H9 (cell line): ENCODE results near the gene PLEKHG5. TPM values are rescaled to one million over a fixed set of nuclear protein-coding genes. Genes with fewer than 3 reads are reported as not detected.
A peak's percentile ranks its signal among the peaks of the same experiment; 100 is the strongest.

ENCODE experiments used
- DNase-seq: peaks from one replicate; pipeline ENCODE4 v3.0.0-alpha.2; 2017
- H2AFZ ChIP-seq: one replicate; pipeline ENCODE4 v1.6.1; 2013; ENCODE audit warnings: mild to moderate bottlenecking, low read length, control low read depth, moderate library complexity
- H2AK5ac ChIP-seq: 2 replicates; pipeline ENCODE4 v1.6.1; 2013; ENCODE audit warnings: low read length, control low read depth, mixed read lengths; ENCODE audit not compliant: insufficient read length
- H2BK120ac ChIP-seq: one replicate; pipeline ENCODE4 v1.6.1; 2013; ENCODE audit warnings: low read depth, mild to moderate bottlenecking, low read length, control low read depth, inconsistent platforms; ENCODE audit not compliant: poor library complexity, severe bottlenecking
- H2BK12ac ChIP-seq: 2 replicates; pipeline ENCODE4 v1.6.1; 2013; ENCODE audit warnings: low read length, control low read depth, mixed read lengths, low read depth; ENCODE audit not compliant: insufficient read length
- H2BK15ac ChIP-seq: 2 replicates; pipeline ENCODE4 v1.6.1; 2013; ENCODE audit warnings: low read depth, low read length, control low read depth
- H2BK20ac ChIP-seq: one replicate; pipeline ENCODE4 v1.6.1; 2013; ENCODE audit warnings: low read depth, mild to moderate bottlenecking, low read length, control low read depth, inconsistent platforms; ENCODE audit not compliant: poor library complexity, severe bottlenecking
- H2BK5ac ChIP-seq: 2 replicates; pipeline ENCODE4 v1.6.1; 2013; ENCODE audit warnings: low read length, control low read depth, mixed read lengths; ENCODE audit not compliant: insufficient read length
- H3K14ac ChIP-seq: 2 replicates; pipeline ENCODE4 v1.6.1; 2013; ENCODE audit warnings: low read length, control low read depth; ENCODE audit not compliant: insufficient read depth
- H3K18ac ChIP-seq: 2 replicates; pipeline ENCODE4 v1.6.1; 2013; ENCODE audit warnings: low read depth, mild to moderate bottlenecking, mixed read lengths, low read length, control low read depth; ENCODE audit not compliant: insufficient read length
- H3K23ac ChIP-seq: 2 replicates; pipeline ENCODE4 v1.6.1; 2013; ENCODE audit warnings: low read length, control low read depth, mixed read lengths, low read depth; ENCODE audit not compliant: insufficient read length
- H3K23me2 ChIP-seq: 2 replicates; pipeline ENCODE4 v1.6.1; 2013; ENCODE audit warnings: low read depth, mild to moderate bottlenecking, mixed read lengths, low read length, control low read depth; ENCODE audit not compliant: insufficient read length, poor library complexity, severe bottlenecking
- H3K27ac ChIP-seq: 2 replicates; pipeline ENCODE4 v1.5.1; 2013; ENCODE audit warnings: low read length, control low read depth, mixed read lengths, low read depth; ENCODE audit not compliant: insufficient read length
- H3K27me3 ChIP-seq: 2 replicates; pipeline ENCODE4 v1.6.1; 2013; ENCODE audit warnings: low read length, control low read depth, inconsistent platforms; ENCODE audit not compliant: insufficient read depth
- H3K4ac ChIP-seq: 2 replicates; pipeline ENCODE4 v1.6.1; 2013; ENCODE audit warnings: low read depth, mild to moderate bottlenecking, control low read depth, inconsistent platforms, low read length, moderate library complexity
- H3K4me1 ChIP-seq: 2 replicates; pipeline ENCODE4 v1.6.1; 2013; ENCODE audit warnings: low read length, control low read depth, inconsistent platforms; ENCODE audit not compliant: insufficient read depth
- H3K4me2 ChIP-seq: 2 replicates; pipeline ENCODE4 v1.6.1; 2013; ENCODE audit warnings: low read length, control low read depth, mixed read lengths; ENCODE audit not compliant: insufficient read length, insufficient read depth
- H3K56ac ChIP-seq: 2 replicates; pipeline ENCODE4 v1.6.1; 2013; ENCODE audit warnings: low read depth, mild to moderate bottlenecking, mixed read lengths, low read length, control low read depth; ENCODE audit not compliant: insufficient read length
- H3K79me1 ChIP-seq: 2 replicates; pipeline ENCODE4 v1.6.1; 2013; ENCODE audit warnings: low read depth, mild to moderate bottlenecking, moderate library complexity, low read length, control low read depth, inconsistent platforms; ENCODE audit not compliant: insufficient read depth, poor library complexity, severe bottlenecking
- H3K79me2 ChIP-seq: 2 replicates; pipeline ENCODE4 v1.6.1; 2013; ENCODE audit warnings: low read length, control low read depth, inconsistent platforms; ENCODE audit not compliant: insufficient read depth
- H3K9ac ChIP-seq: 2 replicates; pipeline ENCODE4 v1.6.1; 2013; ENCODE audit warnings: low read length, control low read depth, mixed read lengths; ENCODE audit not compliant: insufficient read length; ENCODE audit errors: extremely low read depth
- H3K9me3 ChIP-seq: one replicate; pipeline ENCODE4 v1.6.1; 2013; ENCODE audit warnings: low read depth, low read length, inconsistent platforms; ENCODE audit not compliant: control insufficient read depth
- H3T11ph ChIP-seq: one replicate; pipeline ENCODE4 v1.6.1; 2013; ENCODE audit warnings: mild to moderate bottlenecking, low read length, control low read depth, inconsistent platforms
- H4K20me1 ChIP-seq: one replicate; pipeline ENCODE4 v1.6.1; 2013; ENCODE audit not compliant: control insufficient read depth, insufficient read length, insufficient read depth
- H4K5ac ChIP-seq: 2 replicates; pipeline ENCODE4 v1.6.1; 2013; ENCODE audit warnings: low read depth, mild to moderate bottlenecking, mixed read lengths, low read length, control low read depth; ENCODE audit not compliant: insufficient read length
- H4K8ac ChIP-seq: replicated peaks from 2 replicates; pipeline ENCODE4 v1.6.1; 2013; ENCODE audit warnings: low read length, control low read depth, mixed read lengths, low read depth; ENCODE audit not compliant: insufficient read length
- H4K91ac ChIP-seq: 2 replicates; pipeline ENCODE4 v1.6.1; 2013; ENCODE audit warnings: low read depth, mild to moderate bottlenecking, moderate library complexity, mixed read lengths, low read length, control low read depth; ENCODE audit not compliant: insufficient read length
- H3K27ac Mint-ChIP-seq, 3 experiments: 2 replicates in 2 of 3; 3 replicates in 1 of 3; pipeline ENCODE4 v1.8.0; 2020 to 2021; ENCODE audit warnings: mixed read lengths in 3 of 3, mild to moderate bottlenecking in 1 of 3, moderate library complexity in 1 of 3
- H3K27me3 Mint-ChIP-seq: 2 replicates; pipeline ENCODE4 v1.8.0; 2021; ENCODE audit warnings: low read depth, mild to moderate bottlenecking, moderate library complexity, mixed read lengths
- H3K36me3 Mint-ChIP-seq, 3 experiments: 2 replicates in 2 of 3; 3 replicates in 1 of 3; pipeline ENCODE4 v1.8.0; 2020 to 2021; ENCODE audit warnings: low read depth in 3 of 3, mixed read lengths in 3 of 3; ENCODE audit not compliant: insufficient read depth in 1 of 3
- H3K4me1 Mint-ChIP-seq, 2 experiments: 2 replicates each; pipeline ENCODE4 v1.8.0; 2020; ENCODE audit warnings: mixed read lengths in 2 of 2
- H3K4me3 Mint-ChIP-seq, 2 experiments: 2 replicates in 1 of 2; 3 replicates in 1 of 2; pipeline ENCODE4 v1.8.0; 2020 to 2021; ENCODE audit warnings: mild to moderate bottlenecking in 2 of 2, mixed read lengths in 2 of 2, moderate library complexity in 1 of 2
- H3K9me3 Mint-ChIP-seq, 2 experiments: 2 replicates in 1 of 2; 3 replicates in 1 of 2; pipeline ENCODE4 v1.8.0; 2020; ENCODE audit warnings: mild to moderate bottlenecking in 2 of 2, mixed read lengths in 2 of 2, moderate library complexity in 1 of 2
- WGBS: extraction: QIAGEN DNeasy Blood & Tissue Kit; methylation state at CpG from one replicate; pipeline ENCODE4 v1.1.7; 2013; ENCODE audit warnings: missing lambda C conversion rate, low lambda C conversion rate, mixed read lengths; ENCODE audit not compliant: insufficient read length; ENCODE audit errors: extremely low coverage; 5-methylcytosine and 5-hydroxymethylcytosine counted together
- total RNA-seq: library from RNA; stranded (reverse); gene quantifications from 2 replicates; pipeline ENCODE4 v1.2.1, GENCODE V29; 2021
- TF ChIP-seq, protein P1 (sequence below): fragments of 200-600 bp; sonication (generic); conservative IDR thresholded peaks from 3 replicates; pipeline ENCODE4 v1.8.0; 2021; ENCODE audit warnings: antibody characterized with exemption, mild to moderate bottlenecking

PLEKHG5 gene
- total RNA-seq, 1 experiment from 2014 or later, result 22.3 TPM

DNA sequence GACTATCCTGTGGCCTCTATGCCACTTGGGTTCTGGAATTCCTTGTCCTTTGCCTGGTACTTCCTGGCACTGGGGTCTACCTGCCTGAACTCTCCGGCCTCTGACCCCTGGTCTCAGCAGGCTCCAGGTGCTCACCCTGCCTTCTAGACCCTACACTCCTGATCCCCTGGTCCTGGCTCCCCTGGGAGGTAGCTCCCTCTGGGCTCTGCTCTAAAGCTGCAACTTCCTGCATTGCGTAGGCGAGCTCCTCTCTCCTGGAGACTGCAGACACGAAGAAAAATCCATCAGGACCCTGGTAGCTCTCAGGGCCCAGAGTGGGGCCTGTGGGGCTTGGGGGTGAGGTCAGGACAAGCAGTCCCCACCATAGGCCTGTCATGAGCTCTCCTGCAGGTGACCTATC lies 7.8 kb upstream of the PLEKHG5 start:
- Histone ChIP-seq H3K9ac (no peak overlapping the region), H3K18ac (no peak overlapping the region), H4K91ac (no peak overlapping the region), H4K8ac (no peak overlapping the region), H3K27ac (no peak overlapping the region), H2BK12ac (no peak overlapping the region), H4K20me1 (no peaks in the 10 kb centered on the region), H3K79me2 (no peaks in the 10 kb centered on the region), H3T11ph (no peak overlapping the region), H3K9me3 (no peaks in the 10 kb centered on the region), H2BK15ac (no peak overlapping the region), H3K23me2 (peaks cover 9% of the 10 kb centered on the region), H3K4me1 (peaks cover 4% of the 10 kb centered on the region; the same call in 1 of the 2 replicates), H2AK5ac (no peak overlapping the region), H3K4me2 (no peak overlapping the region), H4K5ac (no peak overlapping the region), H3K4ac (no peak overlapping the region), H2BK20ac (no peak overlapping the region), H3K23ac (no peak overlapping the region), H2AFZ (no peak overlapping the region), H2BK5ac (no peak overlapping the region), H2BK120ac (no peak overlapping the region), H3K14ac (no peak overlapping the region), H3K56ac (no peak overlapping the region), H3K27me3 (no peaks in the 10 kb centered on the region), H3K79me1 (no peaks in the 10 kb centered on the region)
- Mint-ChIP-seq H3K27ac (no peak overlapping the region), H3K36me3 (peaks cover 0 to 4% (median 0%) of the 10 kb centered on the region in 3 experiments; a peak in 2 of 7 replicates), H3K27me3 (peaks cover 38% of the 10 kb centered on the region), H3K9me3 (no peaks in the 10 kb centered on the region), H3K4me3 (peak overlapping the region in 1 of 2 experiments; percentile 23; a peak in 2 of 5 replicates), H3K4me1 (peaks cover 18 to 19% of the 10 kb centered on the region in 2 experiments)
- WGBS, result no CpG with 5 or more reads among the region's 4 CpGs
- no peak for DNase-seq
- TF ChIP-seq, protein P1, sequence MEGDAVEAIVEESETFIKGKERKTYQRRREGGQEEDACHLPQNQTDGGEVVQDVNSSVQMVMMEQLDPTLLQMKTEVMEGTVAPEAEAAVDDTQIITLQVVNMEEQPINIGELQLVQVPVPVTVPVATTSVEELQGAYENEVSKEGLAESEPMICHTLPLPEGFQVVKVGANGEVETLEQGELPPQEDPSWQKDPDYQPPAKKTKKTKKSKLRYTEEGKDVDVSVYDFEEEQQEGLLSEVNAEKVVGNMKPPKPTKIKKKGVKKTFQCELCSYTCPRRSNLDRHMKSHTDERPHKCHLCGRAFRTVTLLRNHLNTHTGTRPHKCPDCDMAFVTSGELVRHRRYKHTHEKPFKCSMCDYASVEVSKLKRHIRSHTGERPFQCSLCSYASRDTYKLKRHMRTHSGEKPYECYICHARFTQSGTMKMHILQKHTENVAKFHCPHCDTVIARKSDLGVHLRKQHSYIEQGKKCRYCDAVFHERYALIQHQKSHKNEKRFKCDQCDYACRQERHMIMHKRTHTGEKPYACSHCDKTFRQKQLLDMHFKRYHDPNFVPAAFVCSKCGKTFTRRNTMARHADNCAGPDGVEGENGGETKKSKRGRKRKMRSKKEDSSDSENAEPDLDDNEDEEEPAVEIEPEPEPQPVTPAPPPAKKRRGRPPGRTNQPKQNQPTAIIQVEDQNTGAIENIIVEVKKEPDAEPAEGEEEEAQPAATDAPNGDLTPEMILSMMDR, result no peak
